ENCODE results near the gene LPP.

- TF ChIP-seq ELF4 (IDR thresholded peaks at IDR 0.05) (no peak), SUZ12 (IDR thresholded peaks at IDR 0.05) (no peak), FOXA1 (IDR thresholded peaks at IDR 0.05) (no peak), FOXM1 (IDR thresholded peaks at IDR 0.05; ENCODE audit: borderline replicate concordance) (no peak), SP1 (IDR thresholded peaks at IDR 0.05) (no peak), BHLHE40 (IDR thresholded peaks at IDR 0.05; ENCODE audit: borderline replicate concordance) (no peak), CTBP1 (IDR thresholded peaks at IDR 0.05; ENCODE audit: borderline replicate concordance) (no peak)
These were observed 4.4 kb upstream of the LPP start for GRCh38 chr3:188149587-188149986.
